ENCODE measurements around the gene FAM83E.

Gene FAM83E

DNA sequence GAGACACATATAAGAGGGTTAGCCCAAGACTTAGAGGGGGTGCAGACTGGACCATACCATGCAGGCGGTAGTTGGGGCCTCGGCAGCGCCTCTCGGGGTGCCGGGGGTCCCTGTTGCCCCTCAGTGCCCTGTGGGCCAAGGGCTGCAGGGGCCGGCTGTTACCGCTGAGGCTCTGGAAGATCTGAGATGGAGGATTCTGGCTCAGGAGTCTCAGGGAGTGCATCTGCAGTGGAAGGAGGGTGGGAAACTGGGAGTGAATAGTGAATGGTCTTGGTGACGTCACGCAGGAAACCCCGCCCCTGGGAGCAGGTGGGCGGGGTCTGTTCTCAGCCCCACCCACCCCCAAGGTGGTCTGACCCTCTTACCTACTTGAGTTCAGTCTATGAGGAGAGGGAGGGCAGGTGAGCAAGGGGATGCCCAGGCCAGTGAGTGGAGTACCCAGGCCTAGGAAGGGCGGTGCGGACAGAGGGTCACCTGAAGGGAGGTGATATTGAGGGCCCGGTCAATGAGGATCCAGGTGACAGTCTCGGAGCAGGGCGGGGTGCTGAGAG lies 24.0 kb upstream of the FAM83E start:
- TF ChIP-seq, protein P1, sequence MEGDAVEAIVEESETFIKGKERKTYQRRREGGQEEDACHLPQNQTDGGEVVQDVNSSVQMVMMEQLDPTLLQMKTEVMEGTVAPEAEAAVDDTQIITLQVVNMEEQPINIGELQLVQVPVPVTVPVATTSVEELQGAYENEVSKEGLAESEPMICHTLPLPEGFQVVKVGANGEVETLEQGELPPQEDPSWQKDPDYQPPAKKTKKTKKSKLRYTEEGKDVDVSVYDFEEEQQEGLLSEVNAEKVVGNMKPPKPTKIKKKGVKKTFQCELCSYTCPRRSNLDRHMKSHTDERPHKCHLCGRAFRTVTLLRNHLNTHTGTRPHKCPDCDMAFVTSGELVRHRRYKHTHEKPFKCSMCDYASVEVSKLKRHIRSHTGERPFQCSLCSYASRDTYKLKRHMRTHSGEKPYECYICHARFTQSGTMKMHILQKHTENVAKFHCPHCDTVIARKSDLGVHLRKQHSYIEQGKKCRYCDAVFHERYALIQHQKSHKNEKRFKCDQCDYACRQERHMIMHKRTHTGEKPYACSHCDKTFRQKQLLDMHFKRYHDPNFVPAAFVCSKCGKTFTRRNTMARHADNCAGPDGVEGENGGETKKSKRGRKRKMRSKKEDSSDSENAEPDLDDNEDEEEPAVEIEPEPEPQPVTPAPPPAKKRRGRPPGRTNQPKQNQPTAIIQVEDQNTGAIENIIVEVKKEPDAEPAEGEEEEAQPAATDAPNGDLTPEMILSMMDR (IDR thresholded peaks at IDR 0.05; ENCODE audit: low read depth, low read length, missing control alignments), result no peak
- DNase-seq, result no peak
- H3K4me3 ChIP-seq (ENCODE audit: low read depth, low read length), result no peak overlapping the region
- no peaks in the 10 kb centered on the region for H3K36me3 ChIP-seq (replicated peaks)
- no peak overlapping the region for H3K27ac ChIP-seq
- H3K27me3 ChIP-seq (replicated peaks), result no peaks in the 10 kb centered on the region
- in situ Hi-C loops (cut with HindIII; ENCODE audit: low pct_ligation_motif_present, low sequenced_read_pairs), result no loop called here

DNA sequence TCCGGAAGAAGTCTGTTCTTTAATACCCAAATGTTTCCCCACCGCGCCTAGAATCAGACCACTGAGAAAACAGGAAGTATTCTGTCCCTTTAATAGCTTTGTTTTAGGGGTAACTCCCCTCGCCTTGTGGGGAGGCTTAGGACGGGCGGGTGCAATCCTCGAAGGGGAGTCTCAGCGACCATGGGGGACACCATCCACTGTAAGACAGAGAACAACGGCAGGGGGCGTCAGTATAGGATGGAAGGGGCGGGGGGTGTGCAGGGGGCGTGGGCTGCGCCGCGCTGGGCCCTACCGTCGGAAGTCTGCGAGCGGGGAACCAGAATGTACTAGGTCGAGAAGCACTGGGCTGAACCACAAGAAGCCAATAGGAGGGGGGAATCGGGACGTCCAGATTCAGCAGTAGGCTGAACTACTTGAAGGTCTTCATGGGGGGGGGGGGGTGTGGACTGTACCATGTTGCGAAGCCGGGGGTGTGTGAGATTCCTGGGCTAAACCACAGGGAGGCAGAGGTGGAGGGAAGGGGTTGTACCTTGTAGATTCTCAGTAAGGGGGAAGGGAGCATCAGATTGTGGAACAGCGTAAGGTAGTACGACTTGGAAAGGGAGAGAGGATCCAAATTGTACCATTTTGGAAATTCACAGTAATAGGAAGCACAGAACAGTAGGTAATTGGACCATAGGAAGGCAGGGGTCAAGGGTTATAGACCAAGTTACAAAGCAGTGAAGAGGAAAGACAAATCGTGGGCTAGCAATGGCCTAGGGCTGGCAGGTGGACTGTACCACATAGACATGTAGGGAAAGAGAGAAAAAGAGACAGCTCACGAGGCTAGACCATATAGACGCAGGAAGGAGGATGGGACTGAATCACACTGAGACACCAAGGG lies 23.3 kb upstream of the FAM83E start:
- H3K36me3 ChIP-seq (replicated peaks), result no peaks in the 10 kb centered on the region
- H3K27me3 ChIP-seq (replicated peaks), result no peaks in the 10 kb centered on the region
- peak; percentile 83 for DNase-seq
- in situ Hi-C loops (cut with HindIII; ENCODE audit: low pct_ligation_motif_present, low sequenced_read_pairs), result no loop called here
- H3K27ac ChIP-seq, result peak overlapping the region; percentile 26
- TF ChIP-seq, protein P1 (IDR thresholded peaks at IDR 0.05; ENCODE audit: low read depth, low read length, missing control alignments), result peak; percentile 17
- H3K4me3 ChIP-seq (ENCODE audit: low read depth, low read length), result peak overlapping the region; percentile 45

DNA sequence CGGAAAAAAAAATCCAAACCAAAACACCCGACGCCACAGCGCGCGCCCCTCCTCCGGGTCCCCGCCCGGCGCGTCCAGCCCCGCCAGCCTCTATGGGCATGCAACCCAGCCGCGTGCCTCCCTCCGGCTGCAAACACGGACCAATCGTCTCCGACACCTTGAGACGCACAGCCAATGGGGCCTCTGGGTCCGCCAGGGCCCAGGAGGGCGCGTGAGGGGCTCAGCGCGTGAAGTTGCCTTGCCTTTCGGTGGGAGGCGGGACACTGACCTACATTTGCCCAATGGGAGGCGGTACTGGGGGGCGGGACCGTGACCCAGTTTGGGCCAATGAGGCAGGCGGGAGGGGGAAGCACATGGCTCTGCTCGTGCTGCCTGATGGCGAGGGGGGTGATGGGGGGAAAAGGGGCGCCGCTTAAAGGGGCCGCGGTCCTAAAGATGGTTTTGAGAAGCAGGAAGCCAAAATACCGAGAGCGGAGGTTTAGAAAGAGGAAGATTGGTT lies 22.6 kb upstream of the FAM83E start:
- peak; percentile 97 for DNase-seq
- Histone ChIP-seq H3K36me3 (replicated peaks) (no peaks in the 10 kb centered on the region), H3K4me3 (ENCODE audit: low read depth, low read length) (peak overlapping the region; percentile 45), H3K27me3 (replicated peaks) (no peaks in the 10 kb centered on the region), H3K27ac (peak overlapping the region; percentile 26)
- TF ChIP-seq, protein P1 (IDR thresholded peaks at IDR 0.05; ENCODE audit: low read depth, low read length, missing control alignments), result no peak
- in situ Hi-C loops (cut with HindIII; ENCODE audit: low pct_ligation_motif_present, low sequenced_read_pairs), result no loop called here

DNA sequence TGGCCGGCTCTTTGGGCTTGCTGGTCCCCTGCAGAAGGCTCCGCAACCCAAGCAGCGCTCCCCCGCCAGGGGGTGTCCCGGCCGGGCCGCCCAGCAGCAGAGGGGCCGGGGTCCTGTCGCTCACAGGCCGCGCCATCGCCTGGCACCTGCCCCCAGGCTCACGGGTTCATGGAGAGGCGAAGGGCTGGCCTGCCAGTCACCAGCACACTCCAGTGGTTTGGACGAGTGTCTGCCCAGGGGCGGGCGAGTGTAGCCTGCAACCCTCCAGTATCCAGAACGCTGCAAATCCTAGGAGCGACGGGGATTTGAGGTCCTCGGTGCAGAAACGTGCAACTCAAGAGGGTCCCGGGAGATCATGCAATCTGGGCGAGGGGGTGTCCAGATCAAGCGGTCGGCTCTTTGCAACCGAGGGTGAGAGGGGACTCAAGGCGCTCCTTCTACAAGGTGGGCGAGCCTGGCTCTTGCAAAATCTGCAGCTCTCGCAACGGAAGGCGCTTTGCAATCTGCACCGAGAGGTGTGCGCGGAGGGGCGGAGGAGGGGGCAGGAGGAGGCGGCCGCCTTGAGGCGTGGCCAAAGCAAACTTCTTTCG lies 22.1 kb upstream of the FAM83E start, which contains the start of gene DBP:
DBP (minus strand) TSS at position 521 of the 590 bp plus-strand sequence; CDS start at position 136, 385 bp downstream.
- TF ChIP-seq, protein P1 (IDR thresholded peaks at IDR 0.05; ENCODE audit: low read depth, low read length, missing control alignments), result no peak
- peak within 1 kb of the TSS; percentile 26 for H3K27ac ChIP-seq
- peak within 1 kb of the TSS; percentile 45 for H3K4me3 ChIP-seq (ENCODE audit: low read depth, low read length)
- no peaks in the 10 kb centered on the region for H3K27me3 ChIP-seq (replicated peaks)
- in situ Hi-C loops (cut with HindIII; ENCODE audit: low pct_ligation_motif_present, low sequenced_read_pairs), result no loop called here
- no peak for DNase-seq
- no peaks in the 10 kb centered on the region for H3K36me3 ChIP-seq (replicated peaks)

DNA sequence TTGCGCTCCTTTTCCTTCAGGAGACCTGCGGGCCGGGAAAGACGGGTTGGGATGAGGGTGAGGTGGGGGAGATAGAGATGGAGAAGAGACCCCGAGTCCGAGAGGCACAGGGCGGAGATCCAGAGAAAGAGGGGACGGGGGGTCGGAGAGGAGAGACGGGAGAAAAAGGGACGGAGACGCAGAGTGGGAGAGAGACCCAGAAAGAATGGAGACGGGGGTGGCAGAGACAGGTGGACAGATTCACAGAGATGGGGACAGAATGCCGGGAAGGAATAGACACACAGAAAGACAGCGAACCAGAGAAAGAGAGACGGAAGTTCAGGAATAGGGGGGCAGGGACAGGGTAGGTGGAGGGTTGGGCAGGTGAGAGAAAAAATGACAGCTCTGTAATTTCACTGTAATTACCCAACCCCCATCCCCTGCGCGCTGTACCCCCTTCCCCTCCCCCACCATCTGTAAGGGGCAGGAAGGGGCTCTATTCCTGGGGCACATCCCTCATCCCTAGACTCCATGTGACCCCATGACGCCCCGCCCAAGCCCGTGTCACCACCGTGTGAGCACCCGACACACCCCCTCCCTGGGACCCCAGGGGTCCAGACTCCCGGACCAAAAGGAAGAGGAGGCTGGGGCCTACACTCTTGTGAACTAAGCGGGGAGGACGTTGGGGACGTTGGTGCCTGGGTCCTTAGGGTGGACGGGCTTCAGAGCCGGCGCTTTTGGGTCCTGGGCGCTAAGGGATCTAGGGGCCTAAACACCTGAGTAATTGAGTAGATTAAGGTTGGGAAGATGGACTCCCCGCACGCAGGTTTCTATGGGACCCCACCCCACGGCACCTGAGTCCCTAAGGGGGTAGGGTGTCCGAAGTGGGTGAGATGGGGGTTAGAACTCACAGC lies 21.3 kb upstream of the FAM83E start:
- in situ Hi-C loops (cut with HindIII; ENCODE audit: low pct_ligation_motif_present, low sequenced_read_pairs), result no loop called here
- Histone ChIP-seq H3K27ac (no peak overlapping the region), H3K36me3 (replicated peaks) (no peaks in the 10 kb centered on the region), H3K4me3 (ENCODE audit: low read depth, low read length) (no peak overlapping the region), H3K27me3 (replicated peaks) (no peaks in the 10 kb centered on the region)
- TF ChIP-seq, protein P1 (IDR thresholded peaks at IDR 0.05; ENCODE audit: low read depth, low read length, missing control alignments), result no peak
- DNase-seq, result no peak

Data from brain microvascular endothelial cell (primary cell).